PFSK-1 (cell line): Measurements from ENCODE around the gene PRAMEF4. TPM values are rescaled to one million over a fixed set of nuclear protein-coding genes. Genes with fewer than 3 reads are reported as not detected.
"Not testable (repeated sequence)": the region's sequence is repeated elsewhere in the genome, so short reads cannot be mapped to it uniquely, and the experiment has no call there.

Source experiments
- FOXP2 ChIP-seq: optimal IDR thresholded peaks from 2 replicates; pipeline ENCODE3; 2011; ENCODE audit warnings: borderline replicate concordance, control low read depth, inconsistent platforms; ENCODE audit not compliant: insufficient read depth; ENCODE audit errors: extremely low read length, extremely low read depth
- POLR2AphosphoS5 ChIP-seq: IDR thresholded peaks from 2 replicates; pipeline ENCODE4 v1.6.1; 2012; ENCODE audit warnings: low read depth, mild to moderate bottlenecking, control low read depth, low read length, moderate library complexity
- SIN3A ChIP-seq: IDR thresholded peaks from 2 replicates; pipeline ENCODE4 v1.6.1; 2012; ENCODE audit warnings: mild to moderate bottlenecking, low read length, moderate library complexity, borderline replicate concordance; ENCODE audit not compliant: insufficient read depth
- TAF1 ChIP-seq: IDR thresholded peaks from 2 replicates; pipeline ENCODE4 v1.6.1; 2012; ENCODE audit warnings: low read length, control low read depth, borderline replicate concordance; ENCODE audit not compliant: insufficient read depth
- polyA plus RNA-seq: library from polyadenylated mRNA; unstranded; fragments of >200 nt; gene quantifications from one replicate; pipeline ENCODE4 v1.2.1, GENCODE V29; 2012; ENCODE audit warnings: low read depth, missing spikeins; ENCODE audit not compliant: insufficient read length
- TF ChIP-seq, protein P1 (sequence below), 2 experiments: IDR thresholded peaks; 2 replicates each; pipeline versions ENCODE4 v1.6.1 to v1.8.0; 2011 to 2012; ENCODE audit warnings: low read depth in 2 of 2, low read length in 2 of 2, control low read depth in 1 of 2, inconsistent platforms in 1 of 2, mild to moderate bottlenecking in 1 of 2, moderate library complexity in 1 of 2; ENCODE audit not compliant: insufficient read depth in 1 of 2

The PRAMEF4 gene
- polyA plus RNA-seq: not detected

- TF ChIP-seq POLR2AphosphoS5, SIN3A: not testable (repeated sequence)
- TF ChIP-seq, protein P1, sequence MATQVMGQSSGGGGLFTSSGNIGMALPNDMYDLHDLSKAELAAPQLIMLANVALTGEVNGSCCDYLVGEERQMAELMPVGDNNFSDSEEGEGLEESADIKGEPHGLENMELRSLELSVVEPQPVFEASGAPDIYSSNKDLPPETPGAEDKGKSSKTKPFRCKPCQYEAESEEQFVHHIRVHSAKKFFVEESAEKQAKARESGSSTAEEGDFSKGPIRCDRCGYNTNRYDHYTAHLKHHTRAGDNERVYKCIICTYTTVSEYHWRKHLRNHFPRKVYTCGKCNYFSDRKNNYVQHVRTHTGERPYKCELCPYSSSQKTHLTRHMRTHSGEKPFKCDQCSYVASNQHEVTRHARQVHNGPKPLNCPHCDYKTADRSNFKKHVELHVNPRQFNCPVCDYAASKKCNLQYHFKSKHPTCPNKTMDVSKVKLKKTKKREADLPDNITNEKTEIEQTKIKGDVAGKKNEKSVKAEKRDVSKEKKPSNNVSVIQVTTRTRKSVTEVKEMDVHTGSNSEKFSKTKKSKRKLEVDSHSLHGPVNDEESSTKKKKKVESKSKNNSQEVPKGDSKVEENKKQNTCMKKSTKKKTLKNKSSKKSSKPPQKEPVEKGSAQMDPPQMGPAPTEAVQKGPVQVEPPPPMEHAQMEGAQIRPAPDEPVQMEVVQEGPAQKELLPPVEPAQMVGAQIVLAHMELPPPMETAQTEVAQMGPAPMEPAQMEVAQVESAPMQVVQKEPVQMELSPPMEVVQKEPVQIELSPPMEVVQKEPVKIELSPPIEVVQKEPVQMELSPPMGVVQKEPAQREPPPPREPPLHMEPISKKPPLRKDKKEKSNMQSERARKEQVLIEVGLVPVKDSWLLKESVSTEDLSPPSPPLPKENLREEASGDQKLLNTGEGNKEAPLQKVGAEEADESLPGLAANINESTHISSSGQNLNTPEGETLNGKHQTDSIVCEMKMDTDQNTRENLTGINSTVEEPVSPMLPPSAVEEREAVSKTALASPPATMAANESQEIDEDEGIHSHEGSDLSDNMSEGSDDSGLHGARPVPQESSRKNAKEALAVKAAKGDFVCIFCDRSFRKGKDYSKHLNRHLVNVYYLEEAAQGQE (IDR thresholded peaks at IDR 0.05; ENCODE audit: insufficient read depth in 1 of 2, low read depth in 2 of 2, low read length in 2 of 2): not testable (repeated sequence)
Observed at GRCh38 chr1:12886101-12886500, at the start of gene PRAMEF4. TSS of gene PRAMEF4 (minus strand) at chr1:12886201. CDS start at chr1:12883394, 2,807 bp downstream.

DNA sequence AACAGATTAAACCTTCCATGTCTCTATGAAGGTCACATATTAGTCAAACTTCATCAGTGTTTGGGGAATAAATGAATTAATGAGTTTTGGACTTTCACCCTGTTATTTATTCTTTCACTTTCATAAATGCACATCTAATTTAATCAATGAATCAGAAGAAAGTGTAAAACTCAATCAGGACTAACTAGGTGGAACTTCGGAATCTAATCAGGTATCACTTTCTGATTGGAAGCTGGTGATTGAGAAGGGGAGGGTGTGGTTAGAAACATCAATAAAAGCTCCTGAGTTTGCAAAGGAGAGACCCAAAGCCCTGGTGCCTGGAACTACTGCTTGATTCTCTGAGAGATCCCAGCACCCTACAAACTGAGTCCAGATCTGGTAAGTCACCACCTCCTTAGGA lies 30.3 kb upstream of the PRAMEF4 start, which contains the start of gene PRAMEF7:
TSS of gene PRAMEF7 (plus strand) at position 301 of the 400 bp plus-strand sequence. CDS start 1,083 bp downstream, outside the sequence.
- TF ChIP-seq, protein P1 (IDR thresholded peaks at IDR 0.05; ENCODE audit: insufficient read depth in 1 of 2, low read depth in 2 of 2, low read length in 2 of 2): not testable (repeated sequence)
- TF ChIP-seq POLR2AphosphoS5, TAF1: not testable (repeated sequence)

GRCh38 chr1:12898170-12898569 lies 12.2 kb upstream of the PRAMEF4 start, which contains the start of gene PRAMEF10:
TSS of gene PRAMEF10 (minus strand) at chr1:12898270. CDS start at chr1:12895847, 2,423 bp downstream.
- TF ChIP-seq TAF1, SIN3A: not testable (repeated sequence)
- TF ChIP-seq, protein P1 (IDR thresholded peaks at IDR 0.05; ENCODE audit: insufficient read depth in 1 of 2, low read depth in 2 of 2, low read length in 2 of 2): not testable (repeated sequence)

DNA sequence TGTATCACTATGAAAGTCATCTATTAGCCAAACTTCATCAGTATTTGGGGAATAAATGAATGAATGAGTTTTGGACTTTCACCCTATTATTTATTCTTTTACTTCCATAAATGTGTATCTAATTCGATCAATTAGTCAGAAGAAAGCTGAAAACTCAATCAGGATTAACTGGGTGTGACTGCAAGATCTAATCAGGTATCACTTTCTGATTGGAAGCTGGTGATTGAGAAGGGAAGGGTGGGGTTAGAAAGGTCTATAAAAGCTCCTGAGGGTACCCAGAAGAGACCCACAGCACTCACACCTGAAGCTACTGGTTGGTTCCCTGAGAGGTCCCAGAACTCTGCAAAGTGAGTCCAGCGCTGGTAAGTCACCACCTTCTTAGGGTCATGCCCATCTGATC lies 29.2 kb downstream of the PRAMEF4 start, which contains the start of gene PRAMEF2:
TSS of gene PRAMEF2 (plus strand) at position 301 of the 400 bp plus-strand sequence. CDS start 1,924 bp downstream, outside the sequence.
- TF ChIP-seq, protein P1 (IDR thresholded peaks at IDR 0.05; ENCODE audit: insufficient read depth in 1 of 2, low read depth in 2 of 2, low read length in 2 of 2): not testable (repeated sequence)
- TF ChIP-seq FOXP2, SIN3A: not testable (repeated sequence)

- TF ChIP-seq, protein P1 (IDR thresholded peaks at IDR 0.05; ENCODE audit: insufficient read depth in 1 of 2, low read depth in 2 of 2, low read length in 2 of 2): no peak
- TF ChIP-seq POLR2AphosphoS5 (no peak), SIN3A (no peak), TAF1 (no peak), FOXP2 (no peak)
Observed at GRCh38 chr1:12851779-12852178, 34.2 kb downstream of the PRAMEF4 start.
